ENCODE data around the gene MMP14. TPM values are rescaled to one million over a fixed set of nuclear protein-coding genes. Genes with fewer than 3 reads are reported as not detected.

Gene MMP14
- total RNA-seq, 1 experiment from 2014 or later, result 57.2 TPM

GRCh38 chr14:22794551-22794951 lies 41.8 kb upstream of the MMP14 start:
- H3K36me3 Mint-ChIP-seq (ENCODE audit: insufficient read depth, unreplicated experiment), result peaks cover 85% of the 10 kb centered on the region
- no peaks in the 10 kb centered on the region for H3K27me3 ChIP-seq (replicated peaks; ENCODE audit: control insufficient read depth, insufficient read depth, low read length)
- peaks cover 2% of the 10 kb centered on the region; the same call in 1 of the 2 replicates for H3K36me3 ChIP-seq (ENCODE audit: control insufficient read depth, insufficient read depth, low read length)
- intact Hi-C loops (cut with micrococcal nuclease; ENCODE audit: unreplicated experiment), result no loop called here
- H3K9me3 ChIP-seq, result no peaks in the 10 kb centered on the region
- H3K27me3 Mint-ChIP-seq (ENCODE audit: insufficient read depth, unreplicated experiment), result no peaks in the 10 kb centered on the region
- H3K4me3 ChIP-seq (ENCODE audit: low read depth, low read length), result no peak overlapping the region
- BruUV-seq (replicated peaks), result no TSS peak
- CTCF ChIA-PET, result interaction anchor here (1.3 kb wide), 1 partner anchor 13 kb away, joined by 4 read pairs; no protein-coding TSS in a partner anchor
- TF ChIP-seq CTCF (IDR thresholded peaks at IDR 0.05; ENCODE audit: insufficient read depth in 1 of 2, low read depth in 1 of 2, low read length in 1 of 2, severe bottlenecking in 1 of 2, unreplicated experiment in 1 of 2), result no peak
- H3K4me1 ChIP-seq, result peaks cover 71% of the 10 kb centered on the region
- peak overlapping the region; percentile 89 for H3K27ac Mint-ChIP-seq (ENCODE audit: unreplicated experiment)
- H3K4me3 Mint-ChIP-seq (ENCODE audit: unreplicated experiment), result no peak overlapping the region
- H3K4me1 Mint-ChIP-seq (ENCODE audit: low read depth, unreplicated experiment), result peaks cover 58% of the 10 kb centered on the region
- no peaks in the 10 kb centered on the region for H3K9me3 Mint-ChIP-seq (ENCODE audit: unreplicated experiment)
- DNase-seq, result no peak
- POLR2A ChIA-PET, result interaction anchor here (0.5 kb wide), 1 partner anchor 11 kb away, joined by 7 read pairs; no protein-coding TSS in a partner anchor

GRCh38 chr14:22796087-22796707 lies 40.2 kb upstream of the MMP14 start:
- peak in 1 of 2 experiments; percentile 56 for DNase-seq
- Mint-ChIP-seq H3K27me3 (ENCODE audit: insufficient read depth, unreplicated experiment) (no peaks in the 10 kb centered on the region), H3K27ac (ENCODE audit: unreplicated experiment) (peak overlapping the region; percentile 89), H3K4me1 (ENCODE audit: low read depth, unreplicated experiment) (peaks cover 67% of the 10 kb centered on the region), H3K36me3 (ENCODE audit: insufficient read depth, unreplicated experiment) (peaks cover 88% of the 10 kb centered on the region), H3K4me3 (ENCODE audit: unreplicated experiment) (peak overlapping the region; percentile 43), H3K9me3 (ENCODE audit: unreplicated experiment) (no peaks in the 10 kb centered on the region)
- POLR2A ChIA-PET, result no interaction called here
- CTCF ChIA-PET, result interaction anchor here (0.6 to 0.9 kb wide), 2 partner anchors 11 to 13 kb away, joined by 3 read pairs; no protein-coding TSS in a partner anchor
- TF ChIP-seq CTCF (IDR thresholded peaks at IDR 0.05; ENCODE audit: insufficient read depth in 1 of 2, low read depth in 1 of 2, low read length in 1 of 2, severe bottlenecking in 1 of 2, unreplicated experiment in 1 of 2), result no peak
- H3K4me1 ChIP-seq, result peaks cover 66% of the 10 kb centered on the region
- H3K27me3 ChIP-seq (replicated peaks; ENCODE audit: control insufficient read depth, insufficient read depth, low read length), result no peaks in the 10 kb centered on the region
- no peaks in the 10 kb centered on the region for H3K9me3 ChIP-seq
- intact Hi-C loops (cut with micrococcal nuclease; ENCODE audit: unreplicated experiment), result no loop called here
- peaks cover 2% of the 10 kb centered on the region; the same call in 1 of the 2 replicates for H3K36me3 ChIP-seq (ENCODE audit: control insufficient read depth, insufficient read depth, low read length)
- H3K4me3 ChIP-seq (ENCODE audit: low read depth, low read length), result no peak overlapping the region
- BruUV-seq (replicated peaks), result TSS peak; percentile 64

GRCh38 chr14:22797017-22797917 lies 39.1 kb upstream of the MMP14 start:
- DNase-seq, result no peak
- ChIA-PET CTCF (interaction anchor here (0.7 kb wide), 1 partner anchor 10 kb away, joined by 3 read pairs; no protein-coding TSS in a partner anchor), POLR2A (no interaction called here)
- peaks cover 2% of the 10 kb centered on the region; the same call in 1 of the 2 replicates for H3K36me3 ChIP-seq (ENCODE audit: control insufficient read depth, insufficient read depth, low read length)
- H3K4me1 ChIP-seq, result peaks cover 69% of the 10 kb centered on the region
- H3K4me3 Mint-ChIP-seq (ENCODE audit: unreplicated experiment), result no peak overlapping the region
- H3K4me1 Mint-ChIP-seq (ENCODE audit: low read depth, unreplicated experiment), result peaks cover 66% of the 10 kb centered on the region
- H3K9me3 Mint-ChIP-seq (ENCODE audit: unreplicated experiment), result no peaks in the 10 kb centered on the region
- no peaks in the 10 kb centered on the region for H3K9me3 ChIP-seq
- H3K27ac Mint-ChIP-seq (ENCODE audit: unreplicated experiment), result peak overlapping the region; percentile 37
- H3K36me3 Mint-ChIP-seq (ENCODE audit: insufficient read depth, unreplicated experiment), result peaks cover 88% of the 10 kb centered on the region
- TF ChIP-seq CTCF (IDR thresholded peaks at IDR 0.05; ENCODE audit: insufficient read depth in 1 of 2, low read depth in 1 of 2, low read length in 1 of 2, severe bottlenecking in 1 of 2, unreplicated experiment in 1 of 2), result no peak
- H3K27me3 ChIP-seq (replicated peaks; ENCODE audit: control insufficient read depth, insufficient read depth, low read length), result no peaks in the 10 kb centered on the region
- no peaks in the 10 kb centered on the region for H3K27me3 Mint-ChIP-seq (ENCODE audit: insufficient read depth, unreplicated experiment)
- no peak overlapping the region for H3K4me3 ChIP-seq (ENCODE audit: low read depth, low read length)
- BruUV-seq (replicated peaks), result no TSS peak
- intact Hi-C loops (cut with micrococcal nuclease; ENCODE audit: unreplicated experiment), result no loop called here

All from Caco-2 (cell line).